ENCODE measurements around the gene SPEN.
"Not testable (repeated sequence)": the region's sequence is repeated elsewhere in the genome, so short reads cannot be mapped to it uniquely, and the experiment has no call there.

Gene SPEN

GRCh38 chr1:15895233-15895632 is 47.7 kb downstream of the SPEN start:
- H3K4me3 ChIP-seq (ENCODE audit: low read depth, low read length) = no peak overlapping the region
- ChIA-PET CTCF (interaction anchor here (1.2 to 1.7 kb wide), 2 partner anchors 77 to 80 kb away, joined by 3 to 7 read pairs; no protein-coding TSS in a partner anchor), POLR2A (no interaction called here)
- TF ChIP-seq, protein P1, sequence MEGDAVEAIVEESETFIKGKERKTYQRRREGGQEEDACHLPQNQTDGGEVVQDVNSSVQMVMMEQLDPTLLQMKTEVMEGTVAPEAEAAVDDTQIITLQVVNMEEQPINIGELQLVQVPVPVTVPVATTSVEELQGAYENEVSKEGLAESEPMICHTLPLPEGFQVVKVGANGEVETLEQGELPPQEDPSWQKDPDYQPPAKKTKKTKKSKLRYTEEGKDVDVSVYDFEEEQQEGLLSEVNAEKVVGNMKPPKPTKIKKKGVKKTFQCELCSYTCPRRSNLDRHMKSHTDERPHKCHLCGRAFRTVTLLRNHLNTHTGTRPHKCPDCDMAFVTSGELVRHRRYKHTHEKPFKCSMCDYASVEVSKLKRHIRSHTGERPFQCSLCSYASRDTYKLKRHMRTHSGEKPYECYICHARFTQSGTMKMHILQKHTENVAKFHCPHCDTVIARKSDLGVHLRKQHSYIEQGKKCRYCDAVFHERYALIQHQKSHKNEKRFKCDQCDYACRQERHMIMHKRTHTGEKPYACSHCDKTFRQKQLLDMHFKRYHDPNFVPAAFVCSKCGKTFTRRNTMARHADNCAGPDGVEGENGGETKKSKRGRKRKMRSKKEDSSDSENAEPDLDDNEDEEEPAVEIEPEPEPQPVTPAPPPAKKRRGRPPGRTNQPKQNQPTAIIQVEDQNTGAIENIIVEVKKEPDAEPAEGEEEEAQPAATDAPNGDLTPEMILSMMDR (IDR thresholded peaks at IDR 0.05; ENCODE audit: insufficient read depth, low read length, missing control alignments) = no peak
- no peak for DNase-seq (ENCODE audit: low read depth, low spot score)

- DNase-seq (ENCODE audit: low read depth, low spot score); POLR2A ChIA-PET; H3K4me3 ChIP-seq (ENCODE audit: low read depth, low read length): not testable (repeated sequence)
- CTCF ChIA-PET = interaction anchor here (1.1 to 1.2 kb wide), 3 partner anchors 8 to 113 kb away, joined by 3 to 4 read pairs (median 3); no protein-coding TSS in a partner anchor
Measured at GRCh38 chr1:15896841-15897610, 49.5 kb downstream of the SPEN start.

- TF ChIP-seq, protein P1 (IDR thresholded peaks at IDR 0.05; ENCODE audit: insufficient read depth, low read length, missing control alignments) = no peak
Measured at GRCh38 chr1:15899266-15899665, 51.8 kb downstream of the SPEN start.

GRCh38 chr1:15900662-15901279 is 53.3 kb downstream of the SPEN start:
- ChIA-PET CTCF (no interaction called here), POLR2A (no interaction called here)
- DNase-seq (ENCODE audit: low read depth, low spot score) = no peak
- H3K4me3 ChIP-seq (ENCODE audit: low read depth, low read length) = no peak overlapping the region
- TF ChIP-seq, protein P1 (IDR thresholded peaks at IDR 0.05; ENCODE audit: insufficient read depth, low read length, missing control alignments) = no peak

More at GRCh38 chr1:15899266-15899665, 51.8 kb downstream of the SPEN start:
- no peak for DNase-seq (ENCODE audit: low read depth, low spot score)
- no peak overlapping the region for H3K4me3 ChIP-seq (ENCODE audit: low read depth, low read length)
- POLR2A ChIA-PET = no interaction called here
- CTCF ChIA-PET = no interaction called here

- DNase-seq (ENCODE audit: low read depth, low spot score) = no peak
- TF ChIP-seq, protein P1 (IDR thresholded peaks at IDR 0.05; ENCODE audit: insufficient read depth, low read length, missing control alignments) = no peak
- ChIA-PET CTCF (interaction anchor here (1.0 kb wide), 2 partner anchors 88 to 111 kb away, joined by 3 to 4 read pairs; no protein-coding TSS in a partner anchor), POLR2A (no interaction called here)
- H3K4me3 ChIP-seq (ENCODE audit: low read depth, low read length) = no peak overlapping the region
Measured at GRCh38 chr1:15902882-15903281, 55.4 kb downstream of the SPEN start.

- no peak for DNase-seq (ENCODE audit: low read depth, low spot score)
- CTCF ChIA-PET = no interaction called here
- TF ChIP-seq, protein P1 (IDR thresholded peaks at IDR 0.05; ENCODE audit: insufficient read depth, low read length, missing control alignments) = no peak
- POLR2A ChIA-PET = no interaction called here
- H3K4me3 ChIP-seq (ENCODE audit: low read depth, low read length) = no peak overlapping the region
Measured at GRCh38 chr1:15908597-15908996, 61.1 kb downstream of the SPEN start.

Measured in AG04449 (cell line).